AG20443 (cell line): ENCODE measurements around the gene STARD7.
"Not testable (repeated sequence)": the region's sequence is repeated elsewhere in the genome, so short reads cannot be mapped to it uniquely, and the experiment has no call there.

ENCODE experiments used
- DNase-seq: peaks from one replicate; pipeline ENCODE4 v3.0.0; 2012; ENCODE audit warnings: low spot score, mixed read lengths

Gene STARD7

DNA sequence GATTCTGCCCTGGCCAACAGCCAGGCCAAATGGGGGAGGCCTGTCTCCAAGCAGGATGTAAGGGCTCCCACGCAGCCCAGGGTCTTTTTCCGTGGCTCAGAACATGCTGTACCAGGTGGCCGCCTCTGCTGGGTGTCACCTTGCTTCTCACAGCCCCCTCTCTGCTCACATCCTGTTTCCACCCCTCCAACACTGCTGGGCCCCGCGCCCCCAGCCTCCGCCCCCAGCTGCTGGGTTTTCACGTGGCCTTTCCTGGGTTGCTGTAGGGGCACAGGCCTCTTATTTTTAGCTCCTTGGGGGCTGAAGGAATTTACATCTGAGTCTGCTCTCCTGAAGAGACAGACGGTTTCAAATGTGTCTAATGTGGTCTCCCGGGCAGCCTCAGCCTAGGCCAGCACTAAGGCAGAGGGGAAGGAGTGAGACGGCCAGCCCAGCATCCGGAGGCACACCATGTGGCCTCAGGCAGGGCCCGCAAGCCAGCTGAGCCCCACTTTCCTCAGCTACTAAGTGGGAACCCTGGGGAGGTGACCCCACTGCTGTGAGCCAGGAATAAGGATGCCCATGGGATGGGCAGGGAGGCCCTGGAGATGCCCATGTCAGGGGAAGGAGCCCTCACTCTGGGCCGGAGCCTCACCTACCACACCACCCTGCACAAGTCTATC, 44.7 kb downstream of the STARD7 start:
- DNase-seq = no peak

DNA sequence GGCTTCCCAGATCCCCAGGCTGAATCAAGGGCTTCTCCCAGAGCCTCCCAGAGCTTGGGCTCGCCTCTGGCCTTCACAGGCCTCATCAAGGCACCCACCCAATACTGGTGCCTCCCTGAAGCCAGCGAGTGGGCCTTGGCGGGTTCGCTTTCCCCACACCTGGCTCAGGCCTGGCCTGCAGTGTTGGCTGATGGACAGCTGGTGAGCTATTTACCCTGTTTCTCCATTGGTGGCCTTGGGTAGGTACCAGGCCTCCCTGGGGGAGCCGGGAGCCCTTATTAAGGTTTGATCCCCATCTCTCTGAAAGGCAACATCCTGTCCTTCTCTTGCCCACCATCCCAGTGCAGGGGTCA, 45.2 kb downstream of the STARD7 start:
- no peak for DNase-seq

DNA sequence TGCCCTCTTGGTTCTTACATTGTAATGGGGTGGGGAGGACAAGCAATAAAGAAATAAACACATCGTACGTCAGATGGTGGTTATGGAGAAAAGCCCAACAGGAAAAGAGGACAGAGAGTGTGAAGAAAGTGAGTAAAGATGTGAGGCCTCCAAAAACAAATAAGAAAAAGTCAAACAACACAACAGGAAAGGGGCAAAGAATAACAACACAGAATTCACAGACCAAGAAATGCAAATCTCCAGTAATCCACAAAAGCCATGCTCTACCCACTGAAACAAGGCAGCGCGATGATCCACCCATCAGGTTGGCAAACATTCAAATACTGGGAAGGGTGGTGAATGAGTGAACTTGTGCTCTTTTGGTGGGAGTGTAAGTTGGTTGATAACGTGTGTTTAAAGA, 46.7 kb downstream of the STARD7 start:
- DNase-seq = no peak

DNA sequence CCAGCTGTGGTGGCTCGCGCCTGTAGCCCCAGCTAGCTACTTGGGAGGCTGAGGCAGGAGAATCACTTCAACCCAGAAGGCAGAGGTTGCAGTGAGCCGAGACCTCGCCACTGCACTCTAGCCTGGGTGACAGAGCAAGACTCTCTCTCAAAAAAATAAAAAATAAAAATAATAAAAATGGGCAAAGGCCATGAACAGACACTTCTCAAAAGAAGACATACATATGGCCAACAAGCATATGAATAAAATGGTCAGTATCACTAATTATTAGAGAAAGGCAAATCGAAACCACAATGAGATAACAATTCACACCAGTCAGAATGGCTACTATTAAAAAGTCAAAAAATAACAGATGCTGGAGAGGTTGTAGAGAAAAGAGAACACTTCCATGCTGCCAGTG, 48.3 kb downstream of the STARD7 start:
- not testable (repeated sequence) for DNase-seq

DNA sequence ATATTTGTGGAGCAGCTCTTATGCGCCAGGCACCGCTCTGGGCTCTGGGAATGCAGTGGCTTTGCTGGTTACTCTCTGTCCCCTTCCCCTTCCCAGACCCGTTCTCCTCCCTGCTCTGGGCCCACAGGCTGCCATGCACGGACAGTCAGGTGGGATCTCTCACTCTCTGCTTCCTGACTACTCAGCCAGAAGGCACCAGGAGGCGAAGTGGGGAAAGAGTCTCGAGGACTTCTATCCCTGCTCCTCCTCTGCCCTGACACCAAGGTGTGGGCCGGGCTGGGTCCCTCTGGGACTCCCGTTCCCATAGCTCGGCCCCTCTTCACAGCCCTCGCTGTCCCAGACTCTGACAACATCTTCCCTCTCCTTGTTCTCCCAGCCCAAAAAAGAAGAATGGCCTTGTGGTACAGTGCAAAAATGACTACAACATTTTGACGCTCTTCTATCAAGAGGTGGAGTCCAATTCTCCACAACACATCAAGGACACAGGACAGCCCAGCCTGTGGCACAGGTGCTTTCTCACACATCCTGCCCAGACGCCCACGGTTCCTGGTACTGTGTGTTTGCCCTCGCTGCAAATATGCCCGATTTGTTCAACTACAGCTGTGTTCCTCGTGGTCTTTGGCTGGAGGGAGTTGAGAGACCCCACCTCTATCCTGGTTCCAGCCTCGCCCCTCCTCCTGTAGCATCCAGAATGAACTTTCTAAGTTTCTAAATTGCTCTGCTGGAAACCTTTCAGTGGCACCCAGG, 49.4 kb downstream of the STARD7 start:
- peak; percentile 7 for DNase-seq

DNA sequence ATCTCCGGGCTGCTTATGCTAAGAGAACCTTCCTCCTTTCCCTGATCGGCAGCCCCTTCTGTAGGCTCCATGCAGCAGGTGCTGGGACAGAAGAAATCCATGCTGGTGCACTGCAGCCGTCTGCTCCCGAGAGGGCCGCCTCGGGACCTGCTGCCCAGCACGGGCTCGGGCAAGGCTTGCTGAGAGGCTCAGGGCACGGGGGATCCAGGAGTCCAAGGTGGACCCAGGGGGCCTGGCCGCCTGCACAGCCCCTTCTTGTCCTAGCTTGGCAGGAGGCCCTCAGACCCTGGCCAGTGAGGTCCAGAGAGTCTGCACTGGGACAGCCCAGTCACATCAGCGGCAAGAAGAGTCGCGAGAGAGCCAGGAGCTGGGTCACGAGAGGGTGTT, 50.1 kb downstream of the STARD7 start:
- DNase-seq = no peak

DNA sequence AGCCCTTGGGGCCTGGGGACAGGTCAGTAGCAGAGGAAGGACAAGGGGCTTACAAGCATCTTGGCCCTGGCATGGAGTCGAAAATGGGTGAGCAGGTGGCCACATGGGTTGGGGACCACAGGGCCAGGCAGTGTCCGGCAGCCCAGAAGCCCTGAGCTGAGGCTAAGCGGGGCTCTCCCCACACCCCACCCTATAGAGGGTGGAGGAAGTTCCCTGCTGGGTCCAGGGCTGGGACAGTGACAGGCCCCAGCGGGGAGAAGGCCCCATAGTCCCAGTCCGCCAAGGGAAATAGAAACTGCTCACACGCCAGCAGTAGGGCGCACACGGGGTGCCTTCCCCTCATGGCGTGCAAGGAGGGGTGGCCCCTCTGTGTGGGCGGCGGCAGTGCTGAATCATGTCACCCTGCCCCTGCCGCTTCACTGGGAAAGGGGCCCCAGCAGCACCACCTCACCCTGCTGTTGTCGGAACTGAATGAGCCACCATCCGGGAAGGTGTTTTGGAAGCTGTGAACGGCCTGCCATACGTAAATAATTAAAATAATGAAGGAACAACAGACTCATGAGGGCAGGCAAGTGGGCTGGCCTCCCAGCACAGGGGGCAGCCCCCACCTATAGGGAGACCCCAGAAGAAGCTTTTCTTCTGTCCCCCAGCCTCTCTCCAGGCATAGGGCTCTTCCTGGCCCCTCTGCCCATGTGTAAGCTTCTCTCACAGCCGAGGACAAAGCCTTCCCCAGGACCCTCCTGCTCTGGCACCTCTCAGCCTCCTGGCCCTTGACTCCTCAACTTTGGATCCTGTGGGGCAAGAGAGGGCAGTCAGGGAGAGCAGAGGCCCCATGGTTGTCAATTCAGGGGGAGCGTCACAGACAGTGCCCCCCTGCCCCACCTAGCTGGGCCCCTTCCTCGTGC, 50.7 kb downstream of the STARD7 start:
- no peak for DNase-seq

DNA sequence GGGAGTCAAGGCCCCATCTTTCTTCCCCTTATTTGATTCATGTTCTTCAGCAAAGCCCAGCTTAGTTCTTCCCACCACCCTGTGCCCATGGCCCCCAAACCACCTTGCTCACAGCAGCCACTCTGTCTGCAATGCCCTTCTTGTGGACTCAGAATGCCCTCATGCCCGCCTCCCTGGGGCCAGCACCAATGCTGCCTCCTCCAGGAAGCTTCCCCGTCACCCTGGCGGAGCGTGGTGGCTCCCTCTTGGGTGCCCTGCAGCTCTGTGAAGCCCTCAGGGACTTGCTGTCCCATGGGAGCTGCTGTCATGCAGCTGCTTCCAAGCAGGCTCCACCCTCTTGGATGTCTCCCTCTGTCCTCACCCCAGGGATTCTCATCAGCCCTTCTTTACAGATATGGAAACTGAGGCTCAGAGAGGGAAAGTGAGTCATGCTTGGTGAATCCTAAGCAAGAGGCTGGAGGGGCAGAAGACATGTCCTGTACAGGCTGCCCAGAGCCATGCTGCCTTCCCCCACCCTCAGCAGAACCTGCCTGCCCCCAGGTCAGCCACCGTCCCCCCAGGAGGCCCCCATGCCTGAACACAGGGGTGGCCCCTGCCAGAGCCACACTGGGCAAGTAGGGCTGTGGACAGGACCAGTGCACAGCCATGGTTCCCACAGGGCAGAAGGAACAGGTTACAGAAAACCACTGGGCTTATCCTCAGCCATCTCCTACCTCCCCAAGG, 51.5 kb downstream of the STARD7 start:
- DNase-seq = no peak

DNA sequence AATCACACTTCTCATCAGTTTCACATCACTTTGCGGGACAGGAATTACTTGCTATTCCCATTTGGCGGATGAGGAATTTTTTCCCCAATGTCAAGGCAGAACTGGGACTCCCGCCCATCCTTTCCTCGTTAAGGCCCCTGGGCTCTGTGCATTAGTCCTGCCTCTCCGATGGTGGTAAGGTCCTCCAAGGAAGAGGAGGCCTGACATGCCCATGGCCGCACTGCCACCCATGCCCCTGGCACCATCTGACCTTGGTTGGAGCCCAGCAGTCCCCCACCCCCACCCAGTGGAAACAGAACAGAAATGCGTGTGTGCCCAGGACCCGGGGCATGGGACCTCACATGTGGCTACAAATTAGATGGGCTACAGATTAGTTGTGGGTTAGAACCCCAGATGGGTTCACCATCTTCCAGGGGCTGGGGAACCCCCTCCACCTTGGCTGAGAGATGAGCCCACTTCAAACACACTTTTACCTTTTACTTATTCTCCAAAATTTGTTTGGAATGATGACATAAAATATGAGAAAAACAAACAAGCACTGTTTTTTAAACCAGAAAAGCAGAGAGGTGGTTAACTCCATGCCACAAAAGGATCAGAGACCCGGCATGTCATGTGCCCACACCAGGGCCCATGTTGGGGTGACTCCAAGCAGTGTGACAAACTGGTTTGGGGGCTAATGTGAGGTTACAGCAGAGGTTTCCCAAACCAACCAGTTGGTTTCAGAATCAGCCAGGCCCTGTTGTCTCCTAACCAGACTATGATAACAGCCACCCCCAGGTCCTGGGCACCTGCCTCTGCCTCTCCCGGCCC, 52.4 kb downstream of the STARD7 start:
- no peak for DNase-seq

DNA sequence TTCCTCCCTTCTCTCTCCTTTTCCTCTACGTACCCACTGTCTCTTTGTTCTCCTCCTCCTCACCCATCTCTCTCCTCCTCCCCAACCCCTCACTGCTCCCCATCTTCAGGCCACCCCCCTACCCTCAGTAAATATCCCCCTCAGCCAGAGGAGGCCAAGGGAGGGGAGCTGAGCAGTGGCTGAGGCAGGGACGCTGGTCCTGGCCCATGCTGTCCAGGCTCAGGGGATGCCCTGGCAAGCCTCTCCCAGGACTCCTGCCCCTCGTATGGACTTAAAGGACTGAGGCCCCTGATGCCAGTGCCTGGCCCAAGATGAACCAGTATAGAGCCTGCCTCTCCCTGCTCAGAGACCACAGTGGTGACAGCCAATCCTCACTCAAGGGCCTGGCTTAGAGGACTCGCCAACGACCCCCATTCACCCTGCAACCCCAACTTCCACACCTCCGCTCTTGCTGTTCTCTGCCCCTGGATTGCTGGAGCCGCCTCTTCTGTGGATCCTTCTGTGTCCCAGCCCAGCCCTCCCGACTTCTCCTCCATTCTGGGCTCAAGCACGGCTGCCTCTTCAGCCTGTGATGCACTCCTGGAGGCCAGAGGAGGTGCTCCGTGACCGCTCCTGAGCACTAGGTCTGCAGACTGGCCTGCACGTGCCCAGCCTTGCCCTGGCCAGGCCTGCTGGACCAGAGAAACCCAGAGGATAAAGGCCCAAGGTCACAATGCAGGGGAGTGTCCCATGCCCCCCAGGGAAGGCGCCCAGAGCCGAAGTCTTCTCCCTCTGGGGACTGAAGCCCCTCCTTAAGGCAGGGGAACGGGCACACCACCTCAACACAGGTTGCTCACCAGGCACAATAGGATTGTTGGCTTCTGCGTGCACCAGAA, 53.9 kb downstream of the STARD7 start:
- no peak for DNase-seq

DNA sequence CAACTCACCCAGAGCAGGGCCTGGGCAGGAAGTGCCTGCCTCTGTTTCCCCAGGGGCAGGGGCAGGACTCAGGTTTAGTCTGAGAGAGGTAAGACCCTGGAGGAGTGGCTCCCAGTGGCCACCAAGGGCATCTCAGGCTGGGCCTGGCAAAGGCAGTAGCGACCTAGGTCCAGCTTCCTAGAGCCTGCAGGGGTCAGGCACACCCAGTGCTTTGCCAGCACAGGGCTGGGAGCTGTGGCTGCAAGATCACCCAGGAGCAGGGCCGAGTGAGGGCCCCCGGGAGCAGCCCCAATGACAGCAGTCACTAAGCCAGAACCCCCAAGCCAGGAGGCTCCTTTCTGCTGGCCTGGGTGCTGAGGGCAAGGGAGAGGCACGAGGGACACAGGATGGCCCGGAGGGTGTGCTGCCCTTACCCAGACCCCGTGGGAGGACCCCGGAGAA, 54.6 kb downstream of the STARD7 start:
- no peak for DNase-seq

DNA sequence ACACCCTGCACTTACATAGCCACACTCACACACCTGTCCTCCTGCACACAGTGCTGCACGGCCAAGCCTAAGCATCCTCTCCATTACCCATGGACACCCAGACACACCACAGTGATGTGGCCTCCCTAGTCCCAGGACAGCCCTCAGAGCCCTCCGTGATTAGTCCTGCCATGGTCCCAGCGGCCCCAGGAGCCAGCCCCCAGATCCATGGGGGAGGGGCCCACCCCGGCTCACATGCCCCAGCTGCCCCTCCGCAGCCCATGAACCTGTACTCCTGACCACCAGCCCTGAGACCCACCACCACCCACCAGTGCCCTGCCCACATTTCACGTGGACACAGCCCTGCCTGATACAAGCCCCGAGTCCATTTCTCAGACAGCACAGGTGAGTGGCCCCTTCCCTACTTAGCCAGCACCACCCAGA, 55.3 kb downstream of the STARD7 start:
- DNase-seq = no peak

DNA sequence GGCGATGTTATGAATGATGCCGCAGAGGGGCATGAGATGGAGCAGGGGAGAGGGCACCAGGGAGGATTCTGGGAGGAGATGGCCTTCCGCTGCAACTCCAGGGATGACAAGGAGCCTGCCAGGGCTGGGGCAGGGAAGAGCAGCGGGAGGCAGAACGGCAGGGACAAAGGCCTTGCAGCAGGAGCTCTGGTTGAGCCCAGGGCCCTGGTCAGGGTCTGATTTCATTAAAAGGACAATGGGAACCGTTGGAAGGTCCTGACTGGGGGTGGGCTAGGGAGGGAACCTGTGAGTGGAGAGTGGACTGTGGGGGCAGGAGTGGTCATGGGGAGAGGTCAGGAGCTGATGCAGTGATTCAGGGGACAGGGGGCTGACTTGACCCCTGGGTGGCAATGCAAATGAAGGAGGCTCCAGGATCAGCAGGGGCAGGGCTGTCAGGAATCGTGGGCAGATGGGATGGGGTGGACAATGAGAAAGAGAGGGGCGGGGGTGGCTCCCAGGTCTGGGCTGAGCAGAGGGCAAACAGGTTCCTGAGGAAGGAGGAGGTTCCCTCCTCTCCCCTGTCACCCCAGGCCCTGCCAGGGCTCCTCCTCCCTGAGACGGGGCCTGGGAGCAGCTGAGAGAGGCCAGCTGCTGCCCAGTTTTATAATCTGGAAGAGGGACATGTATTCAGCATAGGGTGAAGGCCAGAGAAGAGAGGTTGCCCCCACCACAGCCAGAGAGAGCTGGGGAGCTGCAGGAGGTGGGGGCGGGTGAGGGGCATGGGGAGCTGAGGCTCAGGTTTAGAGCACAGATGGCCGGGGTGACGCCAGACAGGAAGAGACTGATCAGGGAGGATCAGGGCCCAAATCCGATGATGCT, 56.1 kb downstream of the STARD7 start:
- DNase-seq = no peak

DNA sequence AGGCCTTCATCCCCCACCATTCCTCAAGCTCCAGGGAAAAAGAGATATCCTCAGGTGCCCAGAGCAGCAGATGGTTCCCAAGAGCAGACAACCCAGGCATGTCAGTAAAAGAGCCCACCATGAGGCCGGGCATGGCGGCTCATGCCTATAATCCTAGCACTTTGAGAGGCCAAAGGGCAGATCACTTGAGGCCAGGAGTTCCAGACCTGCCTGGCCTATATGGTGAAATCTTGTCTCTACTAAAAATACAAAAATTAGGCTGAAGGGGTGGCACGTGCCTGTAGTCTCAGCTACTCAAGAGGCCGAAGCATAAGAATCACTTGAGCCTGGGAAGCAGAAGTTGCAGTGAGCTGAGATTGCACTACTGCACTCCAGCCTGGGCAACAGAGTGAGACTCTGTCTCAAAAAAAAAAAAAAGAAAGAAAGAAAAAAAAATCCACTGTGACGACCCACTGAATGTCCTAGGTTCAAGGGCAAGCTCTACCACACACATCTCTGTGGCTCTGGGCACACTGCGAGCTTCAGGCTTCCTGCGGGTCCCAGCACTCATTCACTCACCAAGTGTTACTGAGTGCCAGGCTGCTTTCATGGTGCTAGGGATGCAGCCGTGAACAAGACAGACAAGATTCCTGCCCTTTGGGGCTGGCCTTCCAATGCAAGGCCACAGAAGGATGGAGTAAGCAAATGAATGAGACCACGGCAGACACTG, 56.9 kb downstream of the STARD7 start:
- no peak for DNase-seq

DNA sequence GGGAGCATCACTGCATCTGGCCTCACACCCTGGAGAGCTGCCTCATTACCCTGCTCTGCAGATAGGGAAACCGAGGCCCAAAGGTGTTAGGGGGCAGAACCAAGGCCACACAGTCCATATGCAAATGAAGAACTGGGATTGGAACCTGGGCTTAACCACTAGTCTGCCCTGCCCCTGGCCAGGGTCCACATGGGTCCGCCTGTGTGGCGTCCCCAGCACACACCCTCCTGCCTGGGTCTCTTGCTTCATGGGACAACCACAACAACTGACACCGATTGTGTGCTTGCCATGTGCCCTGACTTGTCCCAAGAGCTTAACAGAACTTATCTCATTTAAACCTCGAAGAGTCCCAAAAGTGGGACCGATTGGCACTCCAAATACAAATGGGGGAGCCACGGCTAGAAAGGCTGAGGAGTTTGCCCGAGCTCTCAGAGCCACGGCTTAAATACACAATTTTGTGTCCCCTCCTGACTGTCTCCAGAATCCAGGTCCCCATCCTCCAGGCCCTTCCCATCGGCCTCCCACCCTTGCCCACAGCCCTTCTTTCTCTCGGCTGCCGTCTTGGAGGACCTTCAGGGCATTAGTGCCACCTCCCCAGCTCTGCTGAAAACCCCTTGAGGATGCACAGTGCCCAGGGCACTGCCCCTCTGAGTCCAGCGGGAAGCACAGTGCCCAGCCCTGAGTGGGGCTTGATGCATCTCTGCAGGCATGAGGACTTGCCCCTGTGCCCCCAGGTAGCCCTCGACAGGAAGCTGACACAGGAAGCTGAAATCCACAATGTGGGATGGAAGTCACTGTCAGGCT, 57.6 kb downstream of the STARD7 start:
- DNase-seq = no peak

DNA sequence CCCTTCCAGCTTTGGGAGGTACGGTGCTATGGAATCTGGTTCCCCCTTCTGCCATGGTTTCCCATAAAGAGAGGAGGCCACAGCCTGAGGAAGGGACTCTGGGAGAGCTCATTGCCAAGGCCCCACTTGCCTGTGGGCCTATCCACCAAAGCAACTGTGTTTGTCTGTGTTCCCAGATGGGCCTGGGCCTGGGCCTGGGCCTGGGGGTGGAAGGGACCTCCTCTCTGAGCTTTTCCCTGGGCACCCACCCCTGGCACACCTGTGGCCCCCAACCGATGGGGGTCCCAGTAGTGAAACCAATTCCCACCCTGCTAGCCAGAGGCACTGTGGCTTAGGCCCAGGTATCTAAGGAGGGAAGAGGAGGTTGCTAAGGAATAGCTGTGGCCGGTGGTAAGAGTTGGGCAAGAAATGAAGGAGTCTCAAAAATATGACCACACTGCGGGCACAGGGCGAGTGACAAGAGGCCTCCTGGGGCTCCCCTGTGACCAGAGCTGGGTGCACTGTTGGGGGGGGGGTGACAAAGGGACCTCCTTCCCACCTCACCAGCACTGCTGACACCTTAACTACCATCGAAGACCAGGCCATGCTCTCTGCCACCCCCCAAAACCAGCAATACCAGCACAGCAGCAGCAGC, 58.5 kb downstream of the STARD7 start:
- DNase-seq = no peak
